KOPT-K1 (cell line): ENCODE data around the gene GTF2H4.

Experiments used
- H3K27ac ChIP-seq: fragments of 200-600 bp; sonication (generic); 2 replicates; pipeline ENCODE4 v1.5.1; 2016; ENCODE audit warnings: antibody characterized with exemption, mild to moderate bottlenecking, low read depth, low read length; ENCODE audit not compliant: poor library complexity, severe bottlenecking
- H3K36me3 ChIP-seq: fragments of 200-600 bp; sonication (generic); 2 replicates; pipeline ENCODE4 v1.5.1; 2017; ENCODE audit warnings: antibody characterized with exemption, mild to moderate bottlenecking, low read length, moderate library complexity; ENCODE audit not compliant: insufficient read depth
- H3K9me3 ChIP-seq: fragments of 200-600 bp; sonication (generic); 2 replicates; pipeline ENCODE4 v1.5.1; 2017; ENCODE audit warnings: antibody characterized with exemption, low read length, mild to moderate bottlenecking; ENCODE audit not compliant: insufficient read depth, poor library complexity, severe bottlenecking

Gene GTF2H4

GRCh38 chr6:30942338-30943060 is 34.5 kb downstream of the GTF2H4 start:
- Histone ChIP-seq H3K27ac (no peak overlapping the region), H3K9me3 (peaks cover 10% of the 10 kb centered on the region), H3K36me3 (no peaks in the 10 kb centered on the region)

- no peak overlapping the region for H3K27ac ChIP-seq
- H3K36me3 ChIP-seq: no peaks in the 10 kb centered on the region
- H3K9me3 ChIP-seq: peaks cover 10% of the 10 kb centered on the region
Observed at GRCh38 chr6:30944051-30944450, 36.0 kb downstream of the GTF2H4 start.

- H3K27ac ChIP-seq: no peak overlapping the region
- peaks cover 10% of the 10 kb centered on the region for H3K9me3 ChIP-seq
- H3K36me3 ChIP-seq: no peaks in the 10 kb centered on the region
Observed at GRCh38 chr6:30945281-30945680, 37.3 kb downstream of the GTF2H4 start.

- H3K36me3 ChIP-seq: no peaks in the 10 kb centered on the region
- H3K9me3 ChIP-seq: peaks cover 10% of the 10 kb centered on the region
- H3K27ac ChIP-seq: no peak overlapping the region
Observed at GRCh38 chr6:30947231-30947630, 39.2 kb downstream of the GTF2H4 start.

- H3K9me3 ChIP-seq: no peaks in the 10 kb centered on the region
- H3K36me3 ChIP-seq: no peaks in the 10 kb centered on the region
- no peak overlapping the region for H3K27ac ChIP-seq
Observed at GRCh38 chr6:30948811-30949210, 40.8 kb downstream of the GTF2H4 start.

- Histone ChIP-seq H3K36me3 (no peaks in the 10 kb centered on the region), H3K27ac (no peak overlapping the region), H3K9me3 (no peaks in the 10 kb centered on the region)
Observed at GRCh38 chr6:30951907-30952469, 44.0 kb downstream of the GTF2H4 start.

- H3K36me3 ChIP-seq: no peaks in the 10 kb centered on the region
- no peaks in the 10 kb centered on the region for H3K9me3 ChIP-seq
- no peak overlapping the region for H3K27ac ChIP-seq
Observed at GRCh38 chr6:30954631-30955366, 46.8 kb downstream of the GTF2H4 start.

GRCh38 chr6:30955367-30956042 is 47.5 kb downstream of the GTF2H4 start:
- H3K27ac ChIP-seq: no peak overlapping the region
- no peaks in the 10 kb centered on the region for H3K36me3 ChIP-seq
- no peaks in the 10 kb centered on the region for H3K9me3 ChIP-seq

- Histone ChIP-seq H3K27ac (no peak overlapping the region), H3K9me3 (no peaks in the 10 kb centered on the region), H3K36me3 (no peaks in the 10 kb centered on the region)
Observed at GRCh38 chr6:30957716-30958115, 49.7 kb downstream of the GTF2H4 start.

- Histone ChIP-seq H3K9me3 (no peaks in the 10 kb centered on the region), H3K36me3 (no peaks in the 10 kb centered on the region), H3K27ac (no peak overlapping the region)
Observed at GRCh38 chr6:30960907-30961673, 53.1 kb downstream of the GTF2H4 start.

GRCh38 chr6:30962716-30963115 is 54.7 kb downstream of the GTF2H4 start:
- H3K36me3 ChIP-seq: no peaks in the 10 kb centered on the region
- no peaks in the 10 kb centered on the region for H3K9me3 ChIP-seq
- no peak overlapping the region for H3K27ac ChIP-seq

GRCh38 chr6:30963641-30964040 is 55.6 kb downstream of the GTF2H4 start:
- no peak overlapping the region for H3K27ac ChIP-seq

More at GRCh38 chr6:30963641-30964040, 55.6 kb downstream of the GTF2H4 start:
- no peaks in the 10 kb centered on the region for H3K36me3 ChIP-seq
- no peaks in the 10 kb centered on the region for H3K9me3 ChIP-seq
